T-helper 9 cell (primary cell): ENCODE results near the gene OR51L1.

Source experiments
- DNase-seq: peaks from one replicate; pipeline ENCODE4 v3.0.0-alpha.2; 2020

Gene OR51L1

DNA sequence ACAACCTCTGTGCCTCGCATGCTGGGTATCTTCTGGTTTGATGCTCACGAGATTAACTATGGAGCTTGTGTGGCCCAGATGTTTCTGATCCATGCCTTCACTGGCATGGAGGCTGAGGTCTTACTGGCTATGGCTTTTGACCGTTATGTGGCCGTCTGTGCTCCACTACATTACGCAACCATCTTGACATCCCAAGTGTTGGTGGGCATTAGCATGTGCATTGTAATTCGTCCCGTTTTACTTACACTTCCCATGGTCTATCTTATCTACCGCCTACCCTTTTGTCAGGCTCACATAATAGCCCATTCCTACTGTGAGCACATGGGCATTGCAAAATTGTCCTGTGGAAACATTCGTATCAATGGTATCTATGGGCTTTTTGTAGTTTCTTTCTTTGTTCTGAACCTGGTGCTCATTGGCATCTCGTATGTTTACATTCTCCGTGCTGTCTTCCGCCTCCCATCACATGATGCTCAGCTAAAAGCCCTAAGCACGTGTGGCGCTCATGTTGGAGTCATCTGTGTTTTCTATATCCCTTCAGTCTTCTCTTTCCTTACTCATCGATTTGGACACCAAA, 52.2 kb downstream of the OR51L1 start:
- DNase-seq, result no peak
